NCI-H82 (cell line): Measurements from ENCODE around the gene MAGI2.
"Not testable (repeated sequence)": the region's sequence is repeated elsewhere in the genome, so short reads cannot be mapped to it uniquely, and the experiment has no call there.

Experiments
- DNase-seq: peaks from one replicate; lab custom pipeline; 2025; lab: John Stamatoyannopoulos, UW

Gene MAGI2

DNA sequence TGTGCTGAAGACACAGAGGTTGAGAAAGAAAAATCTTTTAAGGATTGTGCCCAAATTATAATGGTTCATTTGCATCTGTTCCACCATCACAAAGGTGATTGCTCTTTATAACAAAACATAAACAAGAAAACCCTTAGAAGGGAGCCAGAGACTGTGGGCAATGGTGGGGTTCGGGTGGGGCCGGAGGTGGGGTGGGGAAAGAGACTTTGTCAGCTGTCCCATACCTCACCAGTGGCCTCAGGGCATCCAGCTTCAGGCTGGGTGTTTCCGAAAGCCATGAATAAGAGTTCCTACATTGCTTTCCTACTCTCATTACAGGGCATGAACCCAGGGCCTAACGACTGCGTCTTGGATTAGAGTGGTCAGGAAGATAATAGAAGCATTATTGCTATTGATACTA, 1427.0 kb downstream of the MAGI2 start:
- no peak for DNase-seq

DNA sequence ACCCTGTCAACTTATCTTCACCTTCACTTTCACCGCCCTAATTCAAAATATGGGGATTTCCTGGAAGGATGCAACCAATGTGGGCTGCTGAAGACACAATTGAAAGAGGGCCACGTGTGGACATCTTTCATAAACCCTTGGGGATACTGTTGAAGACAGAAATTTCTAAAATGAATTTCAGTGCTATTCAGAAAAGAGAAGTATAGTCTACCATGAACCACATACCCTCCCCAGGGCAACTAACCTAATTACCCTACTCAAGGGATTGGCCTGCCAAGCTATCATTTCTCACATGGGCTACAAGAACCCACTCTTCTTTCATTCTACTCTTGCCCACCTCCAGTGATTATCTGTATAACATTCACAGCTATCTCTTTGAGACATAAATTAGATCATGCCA, 1428.9 kb downstream of the MAGI2 start:
- DNase-seq, result no peak

DNA sequence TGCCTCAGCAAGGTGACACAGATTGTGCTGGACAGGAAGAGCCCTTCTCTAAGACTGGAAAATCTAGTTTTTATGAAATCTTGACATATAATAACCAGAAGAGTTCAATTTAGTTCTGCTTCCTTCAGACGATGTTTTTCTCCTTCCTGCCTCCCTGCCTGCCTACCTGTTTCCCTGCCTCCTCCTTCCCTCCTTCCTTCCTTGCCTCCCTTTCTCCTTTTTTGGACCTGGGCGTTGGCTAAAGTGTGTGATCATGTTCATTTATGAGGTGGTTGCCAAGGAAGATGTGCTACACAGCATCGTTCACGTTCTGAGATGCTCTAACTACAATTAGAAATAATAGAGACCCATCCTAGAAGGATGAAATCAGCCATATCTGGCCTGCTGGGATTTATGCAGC, 1430.3 kb downstream of the MAGI2 start:
- no peak for DNase-seq

DNA sequence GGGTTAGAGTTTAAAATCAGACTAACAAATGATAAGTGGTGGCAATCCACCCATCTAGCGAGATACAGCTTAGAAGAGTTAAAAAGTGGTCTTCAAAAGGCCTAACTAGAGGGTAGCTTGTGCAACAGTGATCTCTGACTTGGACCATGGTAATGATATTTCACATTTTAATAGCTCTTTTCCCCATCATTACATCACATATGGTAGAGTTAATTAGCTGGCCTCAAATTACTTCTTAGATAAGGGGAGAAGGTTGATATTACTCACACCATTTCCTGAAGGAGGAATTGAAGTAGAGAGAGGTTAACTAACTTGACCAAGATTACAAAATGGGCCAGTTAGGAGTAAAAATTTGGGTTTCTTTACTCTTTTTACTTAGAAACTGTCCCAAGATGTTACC, 1431.3 kb downstream of the MAGI2 start:
- DNase-seq, result no peak

DNA sequence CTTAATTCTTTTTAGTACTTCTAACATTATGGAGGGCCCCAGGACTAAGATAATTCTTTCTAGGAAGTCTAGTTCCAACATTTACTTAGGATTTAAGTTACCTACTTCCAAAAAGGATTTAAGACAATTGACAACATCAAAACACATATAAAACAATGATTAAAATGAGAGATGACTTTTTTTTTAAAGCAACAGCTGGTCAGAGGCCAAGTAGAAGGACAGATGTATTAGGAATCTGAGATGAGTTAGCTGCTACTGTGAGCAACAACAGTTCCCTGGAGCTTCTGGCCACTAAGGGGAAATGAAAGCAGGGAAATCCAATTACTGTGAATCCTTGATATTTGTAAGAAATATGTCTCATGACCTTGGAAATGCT, 1432.6 kb downstream of the MAGI2 start:
- peak; percentile 51 for DNase-seq

DNA sequence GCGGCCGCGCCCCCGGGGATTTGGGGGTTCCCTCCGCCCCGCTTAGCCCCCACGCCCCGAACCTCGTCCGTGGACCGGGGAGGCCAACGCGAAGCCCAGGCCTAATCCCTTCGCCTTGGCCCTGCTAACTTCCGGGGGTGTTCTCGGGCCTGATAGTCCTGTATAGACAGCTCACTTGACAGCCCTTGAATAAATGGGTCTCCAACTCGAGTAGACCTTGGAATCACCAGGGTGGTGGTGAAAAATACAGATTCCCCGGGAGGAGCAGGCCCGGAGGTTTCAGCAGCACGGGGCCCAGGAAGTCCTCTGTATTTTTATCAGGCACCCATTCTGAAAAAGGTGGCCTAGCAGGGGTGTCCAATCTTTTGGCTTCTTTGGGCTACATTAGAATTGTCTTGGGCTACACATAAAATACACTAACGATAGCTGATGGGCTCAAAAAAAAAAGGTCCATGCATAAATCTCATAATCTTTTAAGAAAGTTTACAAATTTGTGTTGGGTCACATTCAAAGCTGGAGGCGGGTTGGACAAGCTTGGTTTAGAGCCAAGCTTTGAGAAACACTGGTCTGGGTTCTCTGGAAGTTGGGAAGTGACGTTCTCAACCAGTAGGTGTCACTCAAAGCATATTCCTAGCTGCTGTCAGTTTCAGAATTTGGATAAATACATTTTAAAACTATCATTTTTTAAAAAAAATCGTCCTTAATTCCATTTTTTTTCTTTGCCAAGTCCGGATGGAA, 1433.2 kb downstream of the MAGI2 start:
- DNase-seq, result peak; percentile 81

DNA sequence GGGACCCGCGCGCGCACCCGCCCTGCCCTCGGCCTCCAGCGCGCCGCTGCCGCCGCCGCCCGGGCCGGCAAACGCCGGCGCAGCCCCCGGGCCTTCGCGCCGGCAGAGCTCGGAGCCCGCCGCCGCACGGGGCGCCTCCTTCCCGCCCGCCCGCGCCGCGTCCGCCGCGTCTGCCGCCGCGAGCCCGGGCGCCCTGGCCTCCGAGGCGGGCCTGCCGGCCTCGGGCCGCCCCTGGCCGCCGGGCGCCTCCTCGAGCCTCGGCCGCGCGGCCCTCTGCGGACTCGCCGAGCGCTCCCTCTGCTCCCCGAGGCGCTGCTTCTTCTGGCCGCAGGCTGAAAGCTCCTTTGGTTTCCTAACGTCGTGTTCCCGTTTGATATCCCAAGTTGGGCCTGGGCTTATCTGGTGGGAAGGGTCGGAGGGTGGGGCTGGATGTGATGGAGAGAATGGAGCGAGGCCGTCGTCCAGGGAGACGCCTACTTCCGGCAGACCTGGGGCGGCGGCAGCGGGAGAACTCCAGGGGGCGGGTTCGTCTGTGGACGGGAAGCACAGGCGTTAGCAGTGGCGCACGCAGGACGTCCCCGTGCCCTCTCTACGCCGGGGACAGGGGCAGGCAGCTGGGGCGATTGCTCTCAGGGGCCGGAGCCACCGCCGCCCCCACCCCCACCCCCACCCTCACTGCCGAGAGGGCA, 1433.9 kb downstream of the MAGI2 start:
- DNase-seq, result peak; percentile 95

DNA sequence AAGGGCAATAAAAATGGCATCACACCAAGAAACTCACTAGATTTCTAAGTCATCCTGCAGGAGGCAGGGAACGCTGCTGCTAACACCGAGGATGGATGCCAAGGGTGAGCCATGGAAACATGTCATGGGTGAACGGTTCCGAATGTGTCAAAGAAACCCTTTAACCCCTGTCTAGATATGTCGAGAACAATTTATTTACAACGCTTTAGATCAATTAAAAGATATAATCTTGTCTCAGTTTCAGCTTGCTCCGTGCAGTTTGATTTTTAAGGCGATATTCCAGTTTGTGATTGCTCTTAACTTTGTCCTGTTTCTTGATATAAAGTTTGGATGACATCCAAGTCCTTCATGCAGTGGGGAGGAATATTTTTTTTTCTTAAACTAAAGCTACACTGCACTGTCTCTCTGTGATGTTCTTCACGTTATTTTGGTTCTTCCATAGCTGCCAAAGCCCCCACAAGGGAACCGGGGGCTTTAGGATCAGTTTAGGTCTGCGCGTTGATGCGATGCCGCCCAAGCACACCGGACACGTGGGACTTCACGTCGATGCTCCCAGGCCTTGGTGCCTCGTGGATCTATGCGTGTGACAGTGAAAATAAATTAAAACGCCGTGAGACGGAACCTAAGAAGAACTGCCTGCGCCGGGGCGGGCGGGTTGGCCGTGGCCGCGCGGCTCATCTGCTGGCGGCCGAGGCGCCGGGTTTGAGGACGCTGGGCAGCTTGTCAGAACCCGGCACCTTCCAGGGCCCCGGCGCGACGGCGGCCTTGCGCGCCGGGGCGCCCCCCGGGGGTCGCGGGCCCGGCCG, 1434.6 kb downstream of the MAGI2 start:
- peak; percentile 52 for DNase-seq

DNA sequence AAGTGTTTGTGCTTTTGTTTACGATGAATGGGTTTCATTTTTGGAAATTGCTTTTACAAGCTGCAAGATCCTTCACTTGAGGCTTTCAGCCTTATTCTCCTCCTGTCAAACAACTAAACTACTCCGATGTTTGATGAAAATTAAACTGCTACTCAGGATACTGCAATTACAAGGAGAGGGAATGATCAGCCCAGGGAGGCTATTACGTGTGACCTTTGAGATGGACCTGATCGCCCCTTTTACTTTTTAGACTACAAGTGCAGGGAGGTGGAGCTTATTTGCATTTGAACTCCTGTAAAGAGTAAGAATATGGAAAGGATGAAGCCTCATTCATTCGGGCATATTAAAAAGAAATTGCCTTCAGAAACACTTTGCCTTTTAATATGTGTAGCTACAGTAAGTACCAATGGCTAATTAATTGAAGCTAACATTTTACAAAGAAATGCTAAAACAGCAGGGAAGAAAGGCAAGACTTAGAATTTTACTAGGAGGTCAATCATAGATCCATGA, 1435.8 kb downstream of the MAGI2 start:
- no peak for DNase-seq

DNA sequence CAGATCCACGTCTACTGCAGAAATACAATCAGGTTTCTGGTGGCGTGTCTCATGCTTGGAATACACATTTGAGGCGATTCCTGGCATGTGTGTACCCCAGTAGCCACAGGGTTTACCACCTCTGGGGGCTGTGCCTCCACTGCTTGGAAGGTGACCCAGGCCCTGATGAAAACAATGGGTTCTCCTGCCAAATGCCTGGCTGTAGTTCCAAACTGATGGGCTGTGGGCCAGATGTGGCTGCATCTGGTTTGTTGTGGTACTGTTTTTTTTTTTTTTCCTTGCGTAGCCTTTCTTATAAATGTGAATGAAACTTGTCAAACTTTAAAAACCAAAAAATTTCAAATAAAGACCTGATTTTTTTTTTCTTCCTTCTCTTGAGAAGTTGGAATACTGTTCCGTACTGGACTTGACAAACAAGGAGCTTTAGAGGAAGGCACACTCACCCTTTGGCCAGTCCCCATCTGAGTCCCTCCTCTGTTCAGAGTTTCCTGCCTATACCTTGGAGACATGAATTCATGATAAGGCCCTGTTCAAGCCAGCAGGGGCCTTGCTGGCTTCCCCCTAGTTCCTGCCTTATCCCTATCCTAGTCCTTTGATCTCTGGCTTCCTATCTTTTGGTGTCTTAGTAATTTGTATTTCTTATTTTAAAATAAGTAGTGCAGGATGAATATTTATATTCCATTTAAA, 1437.8 kb downstream of the MAGI2 start:
- no peak for DNase-seq

DNA sequence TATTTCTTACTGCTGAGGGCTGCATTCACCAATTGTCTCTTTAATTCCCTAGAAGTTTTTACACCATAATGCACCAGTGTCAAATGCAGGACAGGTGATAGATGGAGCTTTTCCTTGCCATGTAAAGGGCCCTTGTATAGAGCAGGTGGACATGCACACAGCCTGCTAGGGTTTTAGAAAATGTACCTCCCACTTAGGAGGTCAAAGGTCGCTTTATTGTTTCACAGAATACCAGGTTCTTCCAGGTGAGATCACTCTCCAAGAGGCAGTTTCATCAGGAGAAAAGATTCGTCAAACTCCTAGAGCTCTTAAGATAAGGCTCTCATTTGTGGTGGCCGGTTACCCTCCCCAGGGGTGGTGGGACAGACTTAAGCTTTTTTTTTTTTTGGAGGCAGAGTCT, 1439.1 kb downstream of the MAGI2 start:
- DNase-seq, result no peak

DNA sequence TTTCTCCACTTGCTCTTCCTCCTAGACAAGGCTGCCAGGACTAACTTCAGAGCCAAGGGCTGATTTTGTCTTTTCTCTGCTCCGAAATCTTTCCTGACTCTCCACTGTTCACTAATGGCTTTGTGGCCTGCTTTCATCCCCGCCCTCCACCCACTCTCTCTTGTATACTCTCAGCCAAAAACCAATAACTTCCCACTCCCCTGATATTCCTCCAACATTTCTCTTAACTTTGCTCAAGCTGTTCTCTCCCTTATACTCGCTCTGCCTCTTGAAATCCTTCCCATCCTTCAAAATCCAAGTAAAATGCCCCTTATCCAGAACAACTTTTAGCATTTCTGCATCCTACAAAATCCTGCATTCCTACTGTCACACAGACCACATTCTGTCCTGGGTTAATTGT, 1440.1 kb downstream of the MAGI2 start:
- no peak for DNase-seq

DNA sequence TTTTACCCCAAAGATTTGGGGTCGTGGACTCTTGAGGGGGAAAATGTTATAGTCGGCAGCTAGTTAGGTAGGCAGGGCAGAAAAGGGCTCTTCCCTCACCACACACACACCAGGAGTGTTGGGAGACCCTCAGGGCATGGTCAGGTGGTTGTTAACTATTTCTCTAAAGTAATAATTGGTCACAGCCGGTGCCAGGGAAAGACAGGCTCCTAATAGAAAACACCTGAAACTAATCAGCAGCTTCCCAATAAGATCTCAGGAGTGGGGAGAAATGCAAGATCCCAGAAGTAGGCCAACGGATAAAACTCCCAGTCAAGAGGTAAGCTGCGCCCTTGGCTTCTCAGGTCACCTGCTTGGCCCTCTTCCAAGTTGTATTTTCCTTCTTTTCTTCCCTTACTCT, 1441.8 kb downstream of the MAGI2 start:
- no peak for DNase-seq

DNA sequence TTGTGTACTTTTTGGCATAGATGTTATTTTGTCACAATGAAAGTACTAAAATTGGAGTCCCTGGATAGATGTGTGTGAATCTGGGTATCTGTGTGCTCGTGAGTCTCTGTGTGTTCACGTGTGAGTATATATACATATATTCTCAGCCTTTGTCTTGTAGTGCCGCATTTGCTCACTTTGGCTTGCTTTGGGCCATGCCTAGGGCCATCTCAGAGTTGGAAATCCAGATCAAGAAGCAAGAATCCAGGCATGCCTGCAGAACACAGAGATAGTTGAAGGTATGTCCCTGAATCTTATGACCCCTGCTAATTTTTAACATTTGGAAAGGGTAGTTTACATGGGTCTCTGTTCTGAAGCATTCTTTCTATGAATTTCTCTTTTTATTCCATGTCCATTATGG, 1446.2 kb downstream of the MAGI2 start:
- no peak for DNase-seq

DNA sequence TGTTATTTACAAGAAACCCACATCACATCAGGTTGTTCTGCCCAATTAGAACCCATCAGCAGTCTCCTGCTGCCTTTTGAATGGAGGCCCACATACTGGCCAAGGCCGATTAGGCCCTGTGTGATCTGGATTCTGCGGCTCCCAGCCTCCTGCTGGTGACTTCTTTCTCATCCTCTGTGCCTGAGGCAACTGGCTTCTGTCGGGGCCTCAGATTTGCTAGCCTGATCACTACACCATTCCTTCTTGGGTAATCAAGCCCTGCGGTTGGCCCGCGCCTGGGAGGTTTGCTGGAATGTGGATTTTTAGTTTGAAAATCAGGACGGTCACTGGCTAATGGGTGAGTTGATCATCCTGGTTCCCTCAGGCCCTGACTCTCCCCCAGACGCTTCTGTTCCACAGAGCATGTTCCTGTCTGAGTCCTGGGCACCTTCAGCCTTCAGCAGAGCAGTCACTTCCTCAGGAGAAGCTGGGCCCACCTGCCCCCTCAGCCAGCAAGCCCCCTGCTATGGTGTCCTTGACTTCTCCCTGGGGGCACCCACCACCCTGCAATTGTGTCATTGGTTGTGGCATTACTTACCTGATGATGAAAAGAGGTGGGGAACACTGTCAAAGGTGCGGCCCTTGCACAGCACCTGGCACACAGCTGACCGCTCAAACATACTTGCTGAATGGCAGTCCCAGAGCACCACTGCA, 1447.3 kb downstream of the MAGI2 start:
- no peak for DNase-seq

DNA sequence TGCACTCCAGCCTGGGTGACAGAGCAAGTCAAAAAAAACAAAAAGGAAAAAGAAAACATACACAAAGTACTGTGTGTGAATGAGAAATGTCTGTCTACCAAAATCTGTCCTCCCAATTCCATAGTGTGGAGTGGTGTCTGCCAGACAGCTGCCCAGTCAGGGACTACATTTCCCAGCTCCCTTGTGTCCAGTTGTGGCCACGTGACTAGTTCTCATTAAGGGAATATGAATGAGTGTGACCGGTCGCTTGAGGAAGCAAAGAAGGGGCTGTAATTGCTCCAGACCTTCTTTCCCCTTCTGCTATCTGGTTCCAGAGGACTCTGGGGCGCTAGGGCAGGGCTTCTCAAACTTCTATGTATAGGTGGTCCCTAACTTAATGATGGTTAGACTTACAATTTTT, 1450.8 kb downstream of the MAGI2 start:
- no peak for DNase-seq

DNA sequence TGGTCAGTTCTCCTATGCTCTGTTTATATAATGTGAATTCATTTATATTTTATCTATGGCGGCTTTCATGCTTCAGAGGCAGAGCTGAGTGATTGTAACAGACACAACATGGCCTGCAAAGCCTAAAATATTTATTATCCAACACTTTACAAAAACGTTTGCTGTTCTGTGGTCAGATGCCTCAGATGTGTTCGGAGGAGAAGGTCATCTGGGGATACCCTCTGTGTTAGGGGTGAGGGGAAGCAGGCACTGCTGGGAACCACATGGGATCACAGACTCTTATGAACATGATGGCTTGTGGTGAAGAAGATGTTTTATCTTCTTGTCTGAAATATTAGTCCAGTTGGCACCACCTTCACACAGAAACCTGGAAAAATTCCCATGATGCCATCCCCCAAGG, 1451.4 kb downstream of the MAGI2 start:
- DNase-seq, result no peak

DNA sequence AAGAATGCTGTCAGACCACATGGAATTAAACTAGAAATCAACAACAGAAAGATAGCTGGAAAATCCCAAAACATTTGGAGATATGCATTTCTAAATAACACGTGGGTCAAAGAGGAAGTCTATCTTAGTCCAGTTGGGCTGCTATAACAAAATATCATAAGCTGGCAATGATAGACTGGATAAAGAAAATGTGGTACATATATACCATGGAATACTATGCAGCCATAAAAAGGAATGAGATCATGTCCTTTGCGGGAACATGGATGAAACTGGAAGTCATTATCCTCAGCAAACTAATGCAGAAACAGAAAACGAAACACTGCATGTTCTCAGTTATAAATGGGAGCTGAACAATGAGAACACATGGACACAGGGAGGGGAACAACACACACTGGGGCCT, 1454.3 kb downstream of the MAGI2 start:
- DNase-seq, result not testable (repeated sequence)

DNA sequence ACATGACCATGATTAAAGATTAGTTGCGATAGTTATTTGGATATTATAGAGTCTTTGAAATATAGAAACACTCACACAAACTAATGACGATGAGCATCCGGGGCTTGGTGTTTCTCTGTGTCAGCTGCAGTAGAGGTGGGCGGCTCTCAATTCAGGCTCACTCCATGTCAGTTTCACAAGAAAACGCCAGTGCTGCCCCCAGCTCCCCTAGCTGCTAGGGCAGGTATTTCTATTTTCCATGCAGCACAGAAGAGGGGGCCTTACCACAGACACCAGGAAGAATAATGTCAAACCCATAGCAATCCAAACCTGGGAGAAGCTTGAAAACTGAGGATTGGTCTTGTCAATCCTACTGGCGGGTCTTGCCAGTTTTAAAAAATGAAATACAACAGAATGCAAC, 1457.8 kb downstream of the MAGI2 start:
- DNase-seq, result peak; percentile 39

DNA sequence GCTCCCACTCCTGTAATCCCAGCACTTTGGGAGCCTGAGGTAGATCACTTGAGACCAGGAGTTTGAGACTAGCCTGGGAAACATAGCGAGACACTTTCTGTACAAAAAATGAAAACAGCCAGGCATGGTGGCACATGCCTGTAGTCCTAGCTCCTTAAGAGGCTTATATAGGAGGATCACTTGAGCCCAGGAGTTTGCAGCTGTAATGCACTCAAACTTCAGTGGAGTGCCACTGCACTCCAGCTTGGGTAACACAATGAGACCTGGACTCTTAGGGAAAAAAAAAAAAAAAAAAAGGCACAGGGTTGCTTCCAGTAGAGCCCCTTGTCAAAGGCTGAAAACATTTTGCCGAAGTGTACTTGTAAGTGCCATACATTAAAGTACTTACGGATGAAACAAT, 1459.6 kb downstream of the MAGI2 start:
- peak; percentile 20 for DNase-seq

DNA sequence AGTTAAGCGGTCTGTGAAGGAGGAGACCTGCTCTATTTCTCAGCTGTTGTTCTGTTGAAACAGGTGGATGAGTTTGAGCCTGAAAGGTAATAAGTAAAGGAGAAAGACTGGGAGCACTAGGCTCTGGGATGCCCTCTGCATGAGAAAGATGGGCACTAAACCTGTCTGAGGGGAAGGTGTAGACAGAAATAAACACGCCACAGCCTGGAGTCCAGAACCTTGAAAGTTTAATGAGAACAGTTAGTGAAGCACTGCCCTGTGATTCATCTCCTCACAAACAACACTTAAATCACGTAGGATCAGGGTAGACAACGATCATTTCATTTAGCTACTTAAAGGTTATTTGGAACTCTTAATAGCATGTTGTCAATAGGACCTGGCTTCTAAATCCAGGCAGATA, 1461.8 kb downstream of the MAGI2 start:
- peak; percentile 16 for DNase-seq
